ENCODE results near the gene CALML5. TPM values are rescaled to one million over a fixed set of nuclear protein-coding genes. Genes with fewer than 3 reads are reported as not detected.

Gene CALML5
- total RNA-seq, 1 experiment from 2014 or later, result not detected

DNA sequence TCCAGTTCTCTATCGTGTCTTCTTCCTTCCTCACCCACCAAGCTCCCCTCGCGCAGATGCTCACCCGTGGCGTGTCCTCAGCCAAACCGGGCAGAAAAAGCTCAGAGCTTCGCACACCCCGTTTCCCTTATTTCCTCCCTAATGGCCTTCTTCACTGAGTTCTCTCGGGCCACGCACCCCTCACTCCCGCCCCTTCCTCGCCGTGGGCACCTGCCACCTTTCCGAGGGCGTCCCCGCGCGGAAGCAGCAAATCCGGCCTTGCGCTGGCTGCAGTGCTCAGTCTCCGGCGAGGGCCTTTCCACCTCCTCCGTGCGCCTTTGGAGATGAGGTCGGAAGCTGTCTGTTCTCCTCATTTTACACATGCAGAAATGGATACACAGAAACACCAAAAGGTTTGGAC, 13.0 kb upstream of the CALML5 start:
- DNase-seq (ENCODE audit: low read depth, low spot score), result no peak
- no peaks in the 10 kb centered on the region for H3K36me3 ChIP-seq (ENCODE audit: control insufficient read depth in 1 of 2, insufficient read depth in 2 of 2, low read length in 2 of 2)
- no peak overlapping the region for H3K4me2 ChIP-seq (ENCODE audit: low read length)
- no peaks in the 10 kb centered on the region for H3K79me2 ChIP-seq (ENCODE audit: insufficient read depth, low read length)
- no peak for TF ChIP-seq POLR2A (IDR thresholded peaks at IDR 0.05; ENCODE audit: borderline replicate concordance, extremely low read depth, insufficient read depth, insufficient read length)
- no peak for ATAC-seq
- H3K4me3 ChIP-seq (replicated peaks in 1 of 2; ENCODE audit: low read depth in 1 of 2, low read length in 2 of 2), result no peak overlapping the region
- intact Hi-C loops (cut with micrococcal nuclease), result no loop called here
- CTCF ChIA-PET, result no interaction called here
- RAD21 ChIA-PET (ENCODE audit: low non-redundant PET in 1 of 2, low total read pairs in 2 of 2, uncharacterized antibody in 2 of 2, unreplicated experiment in 2 of 2), result no interaction called here
- H3K9ac ChIP-seq (ENCODE audit: low read length), result no peak overlapping the region
- POLR2A ChIA-PET, result no interaction called here
- no TSS peak for BruUV-seq (replicated peaks)
- no peaks in the 10 kb centered on the region for H3K9me3 ChIP-seq (ENCODE audit: control insufficient read depth in 1 of 2, insufficient read depth in 1 of 2, low read depth in 1 of 2, low read length in 2 of 2)
- H3K27me3 ChIP-seq (ENCODE audit: insufficient read depth, low read length), result no peaks in the 10 kb centered on the region
- no peaks in the 10 kb centered on the region for H3K4me1 ChIP-seq (ENCODE audit: control insufficient read depth in 1 of 2, insufficient read depth in 2 of 2, low read length in 2 of 2)
- no peak overlapping the region for H2AFZ ChIP-seq (ENCODE audit: low read depth, low read length, poor library complexity, severe bottlenecking)
- H3K27ac ChIP-seq (ENCODE audit: low read depth, low read length), result no peak overlapping the region
- no peaks in the 10 kb centered on the region for H4K20me1 ChIP-seq (ENCODE audit: insufficient read depth)
- H3K9me2 ChIP-seq (ENCODE audit: insufficient read depth), result no peaks in the 10 kb centered on the region

DNA sequence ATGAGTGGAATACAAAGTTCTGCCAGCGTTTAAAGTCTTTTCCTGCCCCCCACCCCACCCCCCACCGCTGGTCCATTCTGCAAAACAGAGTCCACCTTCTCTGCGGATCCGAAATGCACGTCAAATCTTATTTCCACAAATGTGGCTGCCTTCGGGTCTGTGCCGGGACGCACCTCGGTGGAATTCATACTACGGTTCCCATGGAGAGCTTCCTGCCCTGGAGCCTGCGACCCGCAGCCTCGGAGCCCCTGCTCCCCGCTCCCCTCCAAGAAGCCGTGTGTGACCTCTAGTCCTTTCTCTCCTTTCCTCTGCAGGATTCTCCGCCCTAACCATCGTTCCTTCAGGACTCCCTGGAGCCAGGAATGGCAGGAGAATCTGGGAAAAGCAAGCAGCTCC, 12.5 kb upstream of the CALML5 start:
- Histone ChIP-seq H3K4me3 (replicated peaks in 1 of 2; ENCODE audit: low read depth in 1 of 2, low read length in 2 of 2) (no peak overlapping the region), H3K4me1 (ENCODE audit: control insufficient read depth in 1 of 2, insufficient read depth in 2 of 2, low read length in 2 of 2) (no peaks in the 10 kb centered on the region), H3K27ac (ENCODE audit: low read depth, low read length) (no peak overlapping the region), H3K79me2 (ENCODE audit: insufficient read depth, low read length) (no peaks in the 10 kb centered on the region), H3K36me3 (ENCODE audit: control insufficient read depth in 1 of 2, insufficient read depth in 2 of 2, low read length in 2 of 2) (no peaks in the 10 kb centered on the region), H2AFZ (ENCODE audit: low read depth, low read length, poor library complexity, severe bottlenecking) (no peak overlapping the region), H3K4me2 (ENCODE audit: low read length) (no peak overlapping the region), H3K9me3 (ENCODE audit: control insufficient read depth in 1 of 2, insufficient read depth in 1 of 2, low read depth in 1 of 2, low read length in 2 of 2) (no peaks in the 10 kb centered on the region), H3K9ac (ENCODE audit: low read length) (no peak overlapping the region), H4K20me1 (ENCODE audit: insufficient read depth) (no peaks in the 10 kb centered on the region), H3K27me3 (ENCODE audit: insufficient read depth, low read length) (no peaks in the 10 kb centered on the region), H3K9me2 (ENCODE audit: insufficient read depth) (no peaks in the 10 kb centered on the region)
- BruUV-seq (replicated peaks), result no TSS peak
- RAD21 ChIA-PET (ENCODE audit: low non-redundant PET in 1 of 2, low total read pairs in 2 of 2, uncharacterized antibody in 2 of 2, unreplicated experiment in 2 of 2), result no interaction called here
- CTCF ChIA-PET, result no interaction called here
- no peak for DNase-seq (ENCODE audit: low read depth, low spot score)
- no peak for ATAC-seq
- intact Hi-C loops (cut with micrococcal nuclease), result no loop called here
- TF ChIP-seq JUND (IDR thresholded peaks at IDR 0.05) (no peak), SRF (IDR thresholded peaks at IDR 0.05; ENCODE audit: low read depth) (no peak), EGR1 (IDR thresholded peaks at IDR 0.05; ENCODE audit: low read depth) (no peak), ELF1 (IDR thresholded peaks at IDR 0.05; ENCODE audit: borderline replicate concordance, low read depth) (no peak), CBX3 (IDR thresholded peaks at IDR 0.05; ENCODE audit: low read depth) (no peak), EZH2phosphoT487 (IDR thresholded peaks at IDR 0.05; ENCODE audit: borderline replicate concordance) (no peak), ZFX (IDR thresholded peaks at IDR 0.05) (no peak), POLR2AphosphoS5 (IDR thresholded peaks at IDR 0.05; ENCODE audit: low read depth, low read length) (no peak), YY1 (IDR thresholded peaks at IDR 0.05; ENCODE audit: extremely low read depth, insufficient replicate concordance, low read depth, low read length) (no peak), EZH2 (IDR thresholded peaks at IDR 0.05) (no peak)
- TF ChIP-seq, protein P1, sequence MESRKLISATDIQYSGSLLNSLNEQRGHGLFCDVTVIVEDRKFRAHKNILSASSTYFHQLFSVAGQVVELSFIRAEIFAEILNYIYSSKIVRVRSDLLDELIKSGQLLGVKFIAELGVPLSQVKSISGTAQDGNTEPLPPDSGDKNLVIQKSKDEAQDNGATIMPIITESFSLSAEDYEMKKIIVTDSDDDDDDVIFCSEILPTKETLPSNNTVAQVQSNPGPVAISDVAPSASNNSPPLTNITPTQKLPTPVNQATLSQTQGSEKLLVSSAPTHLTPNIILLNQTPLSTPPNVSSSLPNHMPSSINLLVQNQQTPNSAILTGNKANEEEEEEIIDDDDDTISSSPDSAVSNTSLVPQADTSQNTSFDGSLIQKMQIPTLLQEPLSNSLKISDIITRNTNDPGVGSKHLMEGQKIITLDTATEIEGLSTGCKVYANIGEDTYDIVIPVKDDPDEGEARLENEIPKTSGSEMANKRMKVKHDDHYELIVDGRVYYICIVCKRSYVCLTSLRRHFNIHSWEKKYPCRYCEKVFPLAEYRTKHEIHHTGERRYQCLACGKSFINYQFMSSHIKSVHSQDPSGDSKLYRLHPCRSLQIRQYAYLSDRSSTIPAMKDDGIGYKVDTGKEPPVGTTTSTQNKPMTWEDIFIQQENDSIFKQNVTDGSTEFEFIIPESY (IDR thresholded peaks at IDR 0.05; ENCODE audit: extremely low read depth, insufficient replicate concordance, low read length), result no peak
- TF ChIP-seq, protein P2, sequence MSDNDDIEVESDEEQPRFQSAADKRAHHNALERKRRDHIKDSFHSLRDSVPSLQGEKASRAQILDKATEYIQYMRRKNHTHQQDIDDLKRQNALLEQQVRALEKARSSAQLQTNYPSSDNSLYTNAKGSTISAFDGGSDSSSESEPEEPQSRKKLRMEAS (IDR thresholded peaks at IDR 0.05), result no peak
- TF ChIP-seq, protein P3, sequence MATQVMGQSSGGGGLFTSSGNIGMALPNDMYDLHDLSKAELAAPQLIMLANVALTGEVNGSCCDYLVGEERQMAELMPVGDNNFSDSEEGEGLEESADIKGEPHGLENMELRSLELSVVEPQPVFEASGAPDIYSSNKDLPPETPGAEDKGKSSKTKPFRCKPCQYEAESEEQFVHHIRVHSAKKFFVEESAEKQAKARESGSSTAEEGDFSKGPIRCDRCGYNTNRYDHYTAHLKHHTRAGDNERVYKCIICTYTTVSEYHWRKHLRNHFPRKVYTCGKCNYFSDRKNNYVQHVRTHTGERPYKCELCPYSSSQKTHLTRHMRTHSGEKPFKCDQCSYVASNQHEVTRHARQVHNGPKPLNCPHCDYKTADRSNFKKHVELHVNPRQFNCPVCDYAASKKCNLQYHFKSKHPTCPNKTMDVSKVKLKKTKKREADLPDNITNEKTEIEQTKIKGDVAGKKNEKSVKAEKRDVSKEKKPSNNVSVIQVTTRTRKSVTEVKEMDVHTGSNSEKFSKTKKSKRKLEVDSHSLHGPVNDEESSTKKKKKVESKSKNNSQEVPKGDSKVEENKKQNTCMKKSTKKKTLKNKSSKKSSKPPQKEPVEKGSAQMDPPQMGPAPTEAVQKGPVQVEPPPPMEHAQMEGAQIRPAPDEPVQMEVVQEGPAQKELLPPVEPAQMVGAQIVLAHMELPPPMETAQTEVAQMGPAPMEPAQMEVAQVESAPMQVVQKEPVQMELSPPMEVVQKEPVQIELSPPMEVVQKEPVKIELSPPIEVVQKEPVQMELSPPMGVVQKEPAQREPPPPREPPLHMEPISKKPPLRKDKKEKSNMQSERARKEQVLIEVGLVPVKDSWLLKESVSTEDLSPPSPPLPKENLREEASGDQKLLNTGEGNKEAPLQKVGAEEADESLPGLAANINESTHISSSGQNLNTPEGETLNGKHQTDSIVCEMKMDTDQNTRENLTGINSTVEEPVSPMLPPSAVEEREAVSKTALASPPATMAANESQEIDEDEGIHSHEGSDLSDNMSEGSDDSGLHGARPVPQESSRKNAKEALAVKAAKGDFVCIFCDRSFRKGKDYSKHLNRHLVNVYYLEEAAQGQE (IDR thresholded peaks at IDR 0.05; ENCODE audit: low read depth), result no peak
- TF ChIP-seq, protein P4, sequence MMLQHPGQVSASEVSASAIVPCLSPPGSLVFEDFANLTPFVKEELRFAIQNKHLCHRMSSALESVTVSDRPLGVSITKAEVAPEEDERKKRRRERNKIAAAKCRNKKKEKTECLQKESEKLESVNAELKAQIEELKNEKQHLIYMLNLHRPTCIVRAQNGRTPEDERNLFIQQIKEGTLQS (IDR thresholded peaks at IDR 0.05), result no peak
- POLR2A ChIA-PET, result no interaction called here

Measured in HCT116 (cell line).